ENCODE measurements around the gene HNRNPF. TPM values are rescaled to one million over a fixed set of nuclear protein-coding genes. Genes with fewer than 3 reads are reported as not detected.

HNRNPF gene
- total RNA-seq, 2 experiments from 2014 or later = 86.5 to 87.9 TPM

DNA sequence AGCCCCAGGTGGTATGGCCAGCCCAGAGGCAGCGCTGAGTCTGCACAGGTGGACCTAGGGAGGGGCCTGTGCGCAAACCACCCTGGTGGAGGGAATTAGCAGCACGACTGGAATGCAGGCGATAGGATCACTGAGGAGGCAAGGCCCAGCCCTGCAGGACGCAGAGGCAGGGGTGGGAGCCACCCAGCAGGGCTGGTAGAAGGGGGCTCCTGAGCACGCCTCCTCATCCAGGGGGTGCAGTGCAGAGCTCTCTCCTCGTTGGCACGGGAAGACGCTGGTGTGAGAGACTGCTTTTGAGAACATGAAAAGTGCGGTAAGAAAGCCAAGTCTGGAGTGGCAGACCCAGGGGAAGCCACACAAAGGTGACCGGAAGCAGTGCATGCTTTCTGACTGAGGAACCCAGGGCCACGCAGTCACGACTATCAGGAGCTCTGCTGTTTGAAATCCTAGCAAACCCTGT, 31.5 kb downstream of the HNRNPF start:
- no peak overlapping the region for H3K27ac Mint-ChIP-seq
- no peaks in the 10 kb centered on the region for H3K27me3 Mint-ChIP-seq
- peaks cover 5% of the 10 kb centered on the region for H3K4me1 Mint-ChIP-seq (ENCODE audit: low read depth)
- intact Hi-C loops (cut with DNase I, micrococcal nuclease) = no loop called here
- CTCF ChIA-PET = no interaction called here
- TF ChIP-seq, protein P1, sequence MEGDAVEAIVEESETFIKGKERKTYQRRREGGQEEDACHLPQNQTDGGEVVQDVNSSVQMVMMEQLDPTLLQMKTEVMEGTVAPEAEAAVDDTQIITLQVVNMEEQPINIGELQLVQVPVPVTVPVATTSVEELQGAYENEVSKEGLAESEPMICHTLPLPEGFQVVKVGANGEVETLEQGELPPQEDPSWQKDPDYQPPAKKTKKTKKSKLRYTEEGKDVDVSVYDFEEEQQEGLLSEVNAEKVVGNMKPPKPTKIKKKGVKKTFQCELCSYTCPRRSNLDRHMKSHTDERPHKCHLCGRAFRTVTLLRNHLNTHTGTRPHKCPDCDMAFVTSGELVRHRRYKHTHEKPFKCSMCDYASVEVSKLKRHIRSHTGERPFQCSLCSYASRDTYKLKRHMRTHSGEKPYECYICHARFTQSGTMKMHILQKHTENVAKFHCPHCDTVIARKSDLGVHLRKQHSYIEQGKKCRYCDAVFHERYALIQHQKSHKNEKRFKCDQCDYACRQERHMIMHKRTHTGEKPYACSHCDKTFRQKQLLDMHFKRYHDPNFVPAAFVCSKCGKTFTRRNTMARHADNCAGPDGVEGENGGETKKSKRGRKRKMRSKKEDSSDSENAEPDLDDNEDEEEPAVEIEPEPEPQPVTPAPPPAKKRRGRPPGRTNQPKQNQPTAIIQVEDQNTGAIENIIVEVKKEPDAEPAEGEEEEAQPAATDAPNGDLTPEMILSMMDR (IDR thresholded peaks at IDR 0.05) = no peak
- no peaks in the 10 kb centered on the region for H3K36me3 ChIP-seq (ENCODE audit: insufficient read depth, low read length)
- no peaks in the 10 kb centered on the region for H3K9me3 Mint-ChIP-seq
- H3K36me3 Mint-ChIP-seq (ENCODE audit: low read depth) = no peaks in the 10 kb centered on the region
- no peaks in the 10 kb centered on the region for H3K27me3 ChIP-seq (ENCODE audit: control insufficient read depth in 1 of 2, insufficient read depth in 2 of 2, low read length in 2 of 2)
- no peak for ATAC-seq (ENCODE audit: poor library complexity)
- H3K4me3 Mint-ChIP-seq = no peak overlapping the region
- H3K4me1 ChIP-seq (ENCODE audit: insufficient read depth, low read length) = peaks cover 8% of the 10 kb centered on the region
- POLR2A ChIA-PET = no interaction called here
- no peak overlapping the region for H3K4me3 ChIP-seq (ENCODE audit: low read length)
- no peak overlapping the region for H3K27ac ChIP-seq (ENCODE audit: low read depth in 1 of 2, low read length in 2 of 2)
- H3K9me3 ChIP-seq (ENCODE audit: control insufficient read depth in 1 of 2, insufficient read depth in 1 of 2, low read length in 2 of 2) = no peaks in the 10 kb centered on the region
- no peak for DNase-seq

DNA sequence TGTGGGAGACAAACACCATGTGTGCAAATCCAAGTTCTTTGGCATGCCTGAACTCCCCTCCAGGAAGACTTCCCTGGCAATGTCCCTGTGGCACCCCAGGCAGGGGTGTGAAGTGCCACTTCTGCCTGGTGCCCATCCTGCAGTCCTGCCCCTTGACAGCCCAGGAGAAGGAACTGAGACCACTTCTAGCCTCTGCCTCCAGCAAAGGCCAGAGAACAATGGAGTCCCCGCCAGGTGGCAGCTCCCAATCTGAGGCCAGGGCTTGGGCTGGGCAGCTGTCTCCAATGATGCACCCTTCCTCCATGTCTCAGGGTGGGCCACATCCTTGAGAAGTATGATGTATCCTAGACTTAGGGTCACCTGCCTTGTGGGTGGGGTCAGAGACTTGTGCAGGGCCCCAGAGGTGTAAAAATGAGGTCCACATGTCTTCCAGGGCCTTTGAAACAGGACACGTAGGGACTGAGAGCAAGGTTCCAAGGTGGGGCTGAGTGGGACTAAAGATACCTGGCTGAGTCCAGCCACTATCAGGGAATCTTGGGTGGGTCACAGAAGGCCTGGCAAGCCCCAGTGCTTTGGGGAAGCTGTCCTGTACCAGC, 32.1 kb downstream of the HNRNPF start:
- Mint-ChIP-seq H3K4me3 (no peak overlapping the region), H3K36me3 (ENCODE audit: low read depth) (no peaks in the 10 kb centered on the region), H3K27me3 (no peaks in the 10 kb centered on the region), H3K4me1 (ENCODE audit: low read depth) (peaks cover 5% of the 10 kb centered on the region), H3K9me3 (no peaks in the 10 kb centered on the region), H3K27ac (no peak overlapping the region)
- DNase-seq (no peak), ATAC-seq (ENCODE audit: poor library complexity) (no peak)
- ChIA-PET CTCF (no interaction called here), POLR2A (no interaction called here)
- TF ChIP-seq, protein P1 (IDR thresholded peaks at IDR 0.05) = no peak
- intact Hi-C loops (cut with DNase I, micrococcal nuclease) = no loop called here
- Histone ChIP-seq H3K27me3 (ENCODE audit: control insufficient read depth in 1 of 2, insufficient read depth in 2 of 2, low read length in 2 of 2) (no peaks in the 10 kb centered on the region), H3K36me3 (ENCODE audit: insufficient read depth, low read length) (no peaks in the 10 kb centered on the region), H3K4me1 (ENCODE audit: insufficient read depth, low read length) (peaks cover 8% of the 10 kb centered on the region), H3K4me3 (ENCODE audit: low read length) (no peak overlapping the region), H3K27ac (ENCODE audit: low read depth in 1 of 2, low read length in 2 of 2) (no peak overlapping the region), H3K9me3 (ENCODE audit: control insufficient read depth in 1 of 2, insufficient read depth in 1 of 2, low read length in 2 of 2) (no peaks in the 10 kb centered on the region)

DNA sequence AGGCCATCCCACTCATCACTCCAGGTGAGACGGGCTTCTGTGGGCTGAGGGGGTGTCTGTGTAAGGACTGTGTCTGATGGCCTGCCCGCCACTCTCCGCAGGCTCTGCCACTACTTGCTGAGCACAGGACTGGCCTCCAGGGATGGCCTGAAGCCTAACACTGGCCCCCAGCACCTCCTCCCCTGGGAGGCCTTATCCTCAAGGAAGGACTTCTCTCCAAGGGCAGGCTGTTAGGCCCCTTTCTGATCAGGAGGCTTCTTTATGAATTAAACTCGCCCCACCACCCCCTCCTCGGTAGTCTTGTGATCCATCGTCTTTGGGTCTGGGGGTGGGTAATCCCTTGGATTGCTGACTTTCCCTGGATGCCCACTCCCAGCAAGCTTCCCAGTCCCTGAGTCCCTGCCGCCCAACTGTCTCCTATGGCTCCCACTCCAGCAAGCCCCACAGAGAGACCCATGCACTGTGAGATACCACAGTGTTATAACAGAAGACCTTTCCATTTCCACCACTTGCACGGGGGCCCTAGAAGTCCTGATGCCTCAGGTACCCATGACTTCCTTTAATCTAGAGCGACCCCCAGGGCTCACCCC, 32.8 kb downstream of the HNRNPF start:
- no peaks in the 10 kb centered on the region for H3K36me3 ChIP-seq (ENCODE audit: insufficient read depth, low read length)
- Mint-ChIP-seq H3K27ac (no peak overlapping the region), H3K36me3 (ENCODE audit: low read depth) (no peaks in the 10 kb centered on the region), H3K4me1 (ENCODE audit: low read depth) (peaks cover 5% of the 10 kb centered on the region), H3K9me3 (no peaks in the 10 kb centered on the region), H3K4me3 (no peak overlapping the region), H3K27me3 (no peaks in the 10 kb centered on the region)
- DNase-seq (no peak), ATAC-seq (ENCODE audit: poor library complexity) (no peak)
- no peak overlapping the region for H3K4me3 ChIP-seq (ENCODE audit: low read length)
- intact Hi-C loops (cut with DNase I, micrococcal nuclease) = no loop called here
- no peaks in the 10 kb centered on the region for H3K9me3 ChIP-seq (ENCODE audit: control insufficient read depth in 1 of 2, insufficient read depth in 1 of 2, low read length in 2 of 2)
- H3K27me3 ChIP-seq (ENCODE audit: control insufficient read depth in 1 of 2, insufficient read depth in 2 of 2, low read length in 2 of 2) = no peaks in the 10 kb centered on the region
- H3K4me1 ChIP-seq (ENCODE audit: insufficient read depth, low read length) = peaks cover 8% of the 10 kb centered on the region
- ChIA-PET CTCF (no interaction called here), POLR2A (no interaction called here)
- TF ChIP-seq, protein P1 (IDR thresholded peaks at IDR 0.05) = no peak
- no peak overlapping the region for H3K27ac ChIP-seq (ENCODE audit: low read depth in 1 of 2, low read length in 2 of 2)

All from CD4-positive, alpha-beta T cell (primary cell).